ENCODE data around the gene NIPA2.

GRCh38 chr15:22795206-22796063, 43.0 kb upstream of the NIPA2 start:
- TF ChIP-seq, protein P1, sequence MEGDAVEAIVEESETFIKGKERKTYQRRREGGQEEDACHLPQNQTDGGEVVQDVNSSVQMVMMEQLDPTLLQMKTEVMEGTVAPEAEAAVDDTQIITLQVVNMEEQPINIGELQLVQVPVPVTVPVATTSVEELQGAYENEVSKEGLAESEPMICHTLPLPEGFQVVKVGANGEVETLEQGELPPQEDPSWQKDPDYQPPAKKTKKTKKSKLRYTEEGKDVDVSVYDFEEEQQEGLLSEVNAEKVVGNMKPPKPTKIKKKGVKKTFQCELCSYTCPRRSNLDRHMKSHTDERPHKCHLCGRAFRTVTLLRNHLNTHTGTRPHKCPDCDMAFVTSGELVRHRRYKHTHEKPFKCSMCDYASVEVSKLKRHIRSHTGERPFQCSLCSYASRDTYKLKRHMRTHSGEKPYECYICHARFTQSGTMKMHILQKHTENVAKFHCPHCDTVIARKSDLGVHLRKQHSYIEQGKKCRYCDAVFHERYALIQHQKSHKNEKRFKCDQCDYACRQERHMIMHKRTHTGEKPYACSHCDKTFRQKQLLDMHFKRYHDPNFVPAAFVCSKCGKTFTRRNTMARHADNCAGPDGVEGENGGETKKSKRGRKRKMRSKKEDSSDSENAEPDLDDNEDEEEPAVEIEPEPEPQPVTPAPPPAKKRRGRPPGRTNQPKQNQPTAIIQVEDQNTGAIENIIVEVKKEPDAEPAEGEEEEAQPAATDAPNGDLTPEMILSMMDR (IDR thresholded peaks at IDR 0.05) = no peak
- TF ChIP-seq POLR2A (IDR thresholded peaks at IDR 0.05) = no peak

Data from uterus (tissue), 2 donors.